Middle frontal gyrus (tissue), 1 donor: ENCODE data around the gene LONP2.
"Not testable (repeated sequence)": the region's sequence is repeated elsewhere in the genome, so short reads cannot be mapped to it uniquely, and the experiment has no call there.

Experiments
- DNase-seq: peaks from one replicate; pipeline ENCODE4 v3.0.0-alpha.2; 2015; ENCODE audit warnings: low spot score; ENCODE audit errors: extremely low spot score

Gene LONP2

DNA sequence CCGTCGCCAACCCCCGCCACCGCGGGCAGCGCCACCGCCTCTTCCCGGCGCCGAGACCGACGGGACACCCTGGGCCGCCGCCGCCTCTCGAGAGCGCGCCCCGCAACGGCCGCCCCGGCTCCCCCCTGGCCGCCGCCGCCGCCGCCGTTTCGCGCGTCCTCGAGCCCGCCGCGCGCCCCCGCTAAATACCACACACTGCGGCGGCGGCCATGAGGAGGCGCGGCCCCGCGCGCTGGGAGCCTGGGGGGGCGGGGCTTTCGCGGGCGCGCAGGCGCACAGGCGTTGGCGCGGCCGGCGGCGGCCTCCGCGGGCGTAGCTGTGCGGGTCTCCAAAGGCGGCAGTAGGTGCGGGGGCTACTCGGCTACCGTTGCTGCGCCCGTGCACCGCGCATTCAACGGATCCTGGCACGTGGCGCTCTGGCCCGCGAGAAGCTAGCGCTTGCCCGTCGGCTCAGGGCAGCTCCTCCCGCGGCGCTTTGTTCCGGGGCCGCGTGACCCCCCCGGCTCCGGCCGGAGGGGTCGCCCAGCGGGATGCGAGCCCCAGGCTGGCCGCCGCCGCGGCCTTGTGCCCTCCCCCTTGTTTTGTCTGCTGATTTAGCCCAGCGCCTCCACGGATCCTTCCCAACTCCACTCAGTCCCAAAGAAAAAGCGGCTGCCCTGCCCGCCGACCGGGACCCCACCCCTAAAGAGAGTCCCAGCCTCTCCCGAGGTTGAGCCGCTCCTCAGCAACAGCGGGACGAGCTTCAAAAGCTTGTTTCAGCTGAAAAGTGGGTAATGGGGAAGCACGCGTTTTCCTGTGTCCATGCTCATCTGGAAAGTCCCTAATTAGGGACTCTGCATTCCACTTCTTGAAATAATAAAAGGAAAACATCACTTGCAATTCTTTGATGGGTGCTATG is 141.4 kb downstream of the LONP2 start, which contains the start of gene SIAH1:
SIAH1 (minus strand) TSS at position 161 of the 898 bp plus-strand sequence. CDS start 22,985 bp downstream, outside the sequence.
- DNase-seq = peak; percentile 76

- no peak for DNase-seq
Measured at GRCh38 chr16:48386559-48387312, 142.6 kb downstream of the LONP2 start.

- no peak for DNase-seq
Measured at GRCh38 chr16:48392407-48392806, 148.3 kb downstream of the LONP2 start.

GRCh38 chr16:48393485-48394354 is 149.6 kb downstream of the LONP2 start:
- peak; percentile 53 for DNase-seq

GRCh38 chr16:48394355-48394703 is 150.2 kb downstream of the LONP2 start:
- DNase-seq = no peak

GRCh38 chr16:48395375-48395774 is 151.3 kb downstream of the LONP2 start:
- no peak for DNase-seq

DNA sequence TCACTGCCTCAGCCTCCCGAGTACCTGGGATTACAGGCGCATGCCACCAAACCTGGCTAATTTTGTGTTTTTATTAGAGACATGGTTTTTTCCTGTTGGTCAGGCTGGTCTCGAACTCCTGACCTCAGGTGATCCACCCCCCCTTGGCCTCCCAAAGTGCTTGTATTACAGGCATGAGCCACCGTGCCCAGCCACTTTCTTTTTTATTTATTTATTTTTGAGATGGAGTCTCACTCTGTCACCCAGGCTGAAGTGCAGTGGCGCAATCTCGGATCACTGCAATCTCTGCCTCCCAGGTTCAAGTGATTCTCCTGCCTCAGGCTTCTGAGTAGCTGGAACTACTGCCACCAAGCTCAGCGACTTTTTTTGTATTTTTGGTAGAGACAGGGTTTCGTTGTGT is 158.4 kb downstream of the LONP2 start:
- not testable (repeated sequence) for DNase-seq

- DNase-seq = no peak
Measured at GRCh38 chr16:48405153-48405552, 161.1 kb downstream of the LONP2 start.

GRCh38 chr16:48405907-48406306 is 161.8 kb downstream of the LONP2 start:
- no peak for DNase-seq
